SW 1271 (cell line): ENCODE measurements around the gene SRL.

ENCODE experiments used
- DNase-seq, 2 experiments: peaks; one replicate each; lab custom pipeline; 2025; lab: John Stamatoyannopoulos, UW

SRL gene

DNA sequence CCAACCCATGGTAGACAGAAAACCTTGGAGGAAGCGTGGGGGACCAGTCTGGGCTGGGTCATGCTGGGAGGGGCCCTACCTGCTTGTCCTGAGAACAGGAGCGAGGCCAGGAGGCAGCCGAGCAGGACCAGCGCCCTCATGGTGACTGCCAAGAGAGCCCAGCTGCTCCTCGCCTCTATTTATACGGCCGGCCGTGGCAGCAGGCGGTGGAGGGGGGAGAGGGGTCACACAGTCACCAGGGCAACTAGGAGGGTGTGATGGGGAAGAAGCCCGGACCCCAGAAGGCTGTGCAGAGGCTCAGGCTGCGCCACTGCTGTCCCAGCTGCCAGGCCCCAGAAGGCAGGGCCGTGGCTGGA, at the start of gene SRL:
TSS of gene SRL (minus strand) at position 153 of the 356 bp plus-strand sequence. CDS start at position 140, 13 bp downstream.
- no peak for DNase-seq

DNA sequence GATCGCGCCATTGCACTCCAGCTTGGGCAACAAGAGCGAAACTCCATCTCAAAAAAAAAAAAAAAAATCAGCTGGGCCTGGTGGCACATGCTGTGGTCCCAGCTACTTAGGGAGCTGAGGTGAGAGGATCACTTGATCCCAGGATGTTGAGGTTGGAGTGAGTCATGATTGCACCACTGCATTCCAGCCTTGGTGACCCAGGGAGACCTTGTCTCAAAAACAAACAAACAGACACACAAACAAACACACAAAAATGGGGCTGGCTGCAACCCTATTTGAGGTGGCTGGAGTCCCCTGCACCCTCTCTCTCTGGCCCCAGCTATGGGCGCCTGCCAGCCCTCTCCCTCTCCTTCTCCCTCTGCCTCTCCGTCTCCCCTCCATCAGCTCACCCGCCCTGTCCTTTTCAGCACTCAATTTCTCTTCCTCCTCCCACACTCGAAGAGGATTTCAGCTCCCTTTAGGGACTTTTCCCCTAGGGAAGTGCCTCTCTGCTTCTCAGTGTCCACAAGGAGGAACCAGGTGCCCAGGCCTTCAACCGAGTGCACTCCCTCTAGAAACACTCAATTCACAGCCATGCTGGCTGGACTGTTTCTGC, 48.5 kb upstream of the SRL start:
- peak; percentile 71 to 81 for DNase-seq

DNA sequence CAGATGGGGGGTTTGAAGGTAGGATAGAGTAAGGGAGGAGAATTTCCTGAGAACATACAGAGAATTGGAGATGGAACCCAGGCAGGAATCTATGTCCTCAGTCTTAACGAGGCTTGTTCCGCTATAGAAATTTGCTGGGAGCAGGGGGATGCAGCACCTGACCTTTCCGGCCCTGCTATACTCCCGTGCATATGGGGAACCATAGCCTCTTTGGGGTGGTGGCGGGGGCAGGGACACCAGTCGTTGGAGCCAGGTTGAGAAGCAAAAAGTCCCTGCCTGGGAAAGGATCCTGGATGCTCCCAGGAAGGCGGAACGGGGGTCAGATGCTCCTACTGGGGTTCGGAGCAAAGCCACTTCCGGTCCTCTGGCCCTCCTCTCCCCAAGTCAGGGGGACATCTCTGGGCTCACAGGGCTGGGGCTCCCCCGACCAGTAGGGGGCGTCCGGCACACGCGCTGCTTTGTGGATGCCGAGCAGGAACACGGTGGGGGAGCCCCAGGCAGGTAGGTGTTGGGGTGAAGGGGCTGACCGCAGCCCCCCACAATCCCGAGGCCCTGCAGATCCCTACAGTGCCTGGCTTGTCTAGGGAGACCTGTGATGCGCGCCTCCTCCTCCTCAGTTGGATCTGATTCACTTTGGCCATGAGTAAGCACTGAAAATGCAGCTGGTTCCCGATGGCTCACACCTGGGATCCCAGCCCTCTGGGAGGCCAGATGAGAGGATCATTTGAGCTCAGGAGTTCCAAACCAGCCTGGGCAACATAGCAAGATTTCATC, 46.5 kb upstream of the SRL start:
- DNase-seq = peak in 1 of 2 experiments; percentile 31

DNA sequence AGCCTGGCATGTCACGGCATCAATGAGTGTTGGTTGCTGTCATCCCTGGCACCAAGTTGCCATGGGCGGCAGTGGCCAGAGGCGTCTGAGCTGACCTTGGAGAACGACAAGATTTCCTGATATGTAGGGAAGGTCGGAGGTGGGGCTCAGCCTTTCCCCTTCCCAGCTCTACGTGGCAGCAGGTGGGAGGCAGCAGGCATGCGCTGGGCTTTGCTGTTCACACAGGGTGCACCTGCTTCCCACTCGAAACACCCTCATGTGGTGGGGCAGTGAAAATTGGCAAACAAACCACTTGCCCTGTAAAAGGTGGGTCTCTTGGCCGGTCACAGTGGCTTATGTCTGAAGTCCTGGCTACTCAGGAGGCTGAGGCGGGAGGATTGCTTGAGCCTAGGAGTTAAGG, 43.3 kb upstream of the SRL start:
- DNase-seq = no peak

DNA sequence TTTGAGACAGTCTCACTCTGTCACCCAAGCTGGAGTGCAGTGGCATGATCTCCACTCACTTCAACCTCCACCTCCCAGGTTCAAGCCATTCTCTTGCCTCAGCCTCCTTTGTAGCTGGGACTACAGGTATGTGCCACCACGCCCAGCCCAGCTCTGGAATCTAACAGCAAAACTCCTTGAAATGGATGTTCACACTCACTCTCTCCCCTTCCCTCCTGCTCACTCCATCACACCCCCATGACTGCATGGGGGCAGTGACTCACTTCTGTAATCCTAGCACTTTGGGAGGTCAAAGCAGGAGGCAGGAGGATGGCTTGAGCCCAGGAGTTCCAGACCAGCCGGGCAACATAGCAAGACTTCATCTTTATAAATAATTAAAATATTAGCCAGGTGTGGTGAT, 42.1 kb upstream of the SRL start:
- DNase-seq = no peak

DNA sequence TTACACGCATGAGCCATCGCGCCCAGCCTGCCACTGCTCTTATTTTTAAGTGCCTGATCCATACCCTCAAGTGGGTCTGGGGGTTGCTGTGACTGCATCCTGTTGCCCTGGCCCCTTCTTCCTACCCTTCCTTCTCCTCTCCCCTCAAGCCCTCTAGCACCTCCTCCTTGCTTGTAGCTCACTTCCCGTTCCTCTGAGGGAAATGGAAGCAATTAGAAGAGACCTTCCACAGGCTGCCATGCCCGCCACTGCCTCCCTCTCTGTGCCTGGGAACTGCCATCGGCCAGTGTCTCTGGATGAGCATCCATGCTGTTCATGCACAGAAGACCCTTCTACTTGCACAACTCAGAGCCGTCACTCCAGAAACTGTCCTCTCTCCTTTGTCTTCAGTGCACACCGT, 41.6 kb upstream of the SRL start:
- no peak for DNase-seq

DNA sequence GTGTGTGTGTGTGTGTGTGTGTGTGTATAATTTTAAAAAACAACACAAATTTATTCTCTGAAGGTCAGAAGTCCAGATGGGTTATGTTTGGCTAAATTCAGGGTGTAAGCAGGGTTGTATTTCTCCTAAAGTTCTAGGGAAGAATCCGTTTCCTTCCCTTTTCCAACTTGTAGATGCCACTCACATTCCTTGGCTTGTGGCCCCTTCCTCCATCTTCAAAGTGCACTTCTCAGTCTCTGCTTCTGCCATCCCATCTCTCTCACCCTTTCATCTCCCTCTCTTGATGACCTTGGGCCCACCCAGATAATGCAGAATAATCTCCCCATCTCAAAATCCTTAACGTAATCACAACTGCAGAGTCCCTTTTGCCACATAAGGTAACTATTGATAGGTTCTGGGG, 38.7 kb upstream of the SRL start:
- no peak for DNase-seq

DNA sequence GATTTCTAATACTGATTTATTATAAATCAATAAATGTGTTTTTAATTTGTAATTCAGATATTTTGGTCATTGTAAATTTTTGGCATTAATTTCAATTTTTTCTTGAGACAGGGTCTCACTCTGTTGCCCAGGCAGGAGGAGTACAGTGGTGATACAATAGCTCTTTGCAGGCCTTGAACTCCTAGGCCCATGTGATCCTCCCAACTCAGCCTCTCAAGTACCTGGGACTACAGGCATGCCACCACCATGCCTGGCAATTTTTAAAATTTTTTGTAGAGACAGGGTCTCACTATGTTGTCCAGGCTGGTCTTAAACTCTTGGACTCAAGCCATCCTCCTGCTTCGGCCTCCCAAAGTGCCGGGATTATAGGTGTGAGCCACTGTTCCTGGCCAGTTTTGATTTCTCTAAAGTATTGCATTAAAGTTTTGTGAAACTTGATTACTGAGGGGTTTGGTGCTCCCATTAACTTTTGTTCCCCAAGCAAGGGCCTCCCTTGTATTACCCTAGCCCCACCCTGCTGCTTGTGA, 36.2 kb upstream of the SRL start:
- DNase-seq = no peak

DNA sequence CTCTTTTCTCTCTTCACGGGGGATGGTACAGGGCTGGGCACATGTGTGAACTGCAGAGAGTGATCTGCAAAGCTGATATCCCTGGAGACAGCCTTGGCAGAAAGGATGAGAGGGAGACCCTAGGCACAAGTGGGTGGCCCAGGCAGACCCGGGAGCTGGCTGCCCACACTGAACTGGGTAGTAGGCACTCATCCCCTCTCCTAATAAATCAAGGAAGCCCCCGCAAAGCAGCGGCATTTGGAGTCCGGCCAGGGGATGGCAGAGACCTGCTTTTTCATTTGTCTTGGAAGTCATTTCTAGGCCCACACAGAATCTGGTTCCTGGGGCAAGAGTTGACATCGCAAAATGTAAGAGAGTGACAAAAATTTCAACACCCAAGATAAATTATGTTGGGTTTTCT, 34.0 kb upstream of the SRL start:
- DNase-seq = no peak

DNA sequence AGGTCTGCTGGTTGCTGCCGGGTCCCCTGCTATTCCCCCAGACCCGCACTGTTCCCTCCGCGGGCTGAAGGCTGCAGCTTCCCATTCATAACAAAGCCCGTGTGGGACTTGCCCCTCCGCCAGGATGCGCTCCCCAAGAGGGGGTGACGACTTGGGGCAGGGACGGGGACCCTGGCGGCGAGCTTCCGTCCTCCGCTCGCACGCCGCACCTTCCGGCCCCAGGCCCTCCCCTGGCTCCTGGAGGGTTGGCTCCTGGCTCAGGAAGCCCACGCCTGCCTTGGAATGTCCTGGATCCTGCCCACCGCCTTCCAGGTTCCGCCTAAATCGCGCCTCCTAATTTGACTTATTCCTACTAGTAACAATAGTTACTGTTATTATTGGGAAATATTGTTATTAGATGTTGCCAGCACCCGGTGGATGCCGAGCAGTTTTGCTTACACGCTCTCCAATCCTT, 32.0 kb upstream of the SRL start:
- DNase-seq = peak in 1 of 2 experiments; percentile 48

DNA sequence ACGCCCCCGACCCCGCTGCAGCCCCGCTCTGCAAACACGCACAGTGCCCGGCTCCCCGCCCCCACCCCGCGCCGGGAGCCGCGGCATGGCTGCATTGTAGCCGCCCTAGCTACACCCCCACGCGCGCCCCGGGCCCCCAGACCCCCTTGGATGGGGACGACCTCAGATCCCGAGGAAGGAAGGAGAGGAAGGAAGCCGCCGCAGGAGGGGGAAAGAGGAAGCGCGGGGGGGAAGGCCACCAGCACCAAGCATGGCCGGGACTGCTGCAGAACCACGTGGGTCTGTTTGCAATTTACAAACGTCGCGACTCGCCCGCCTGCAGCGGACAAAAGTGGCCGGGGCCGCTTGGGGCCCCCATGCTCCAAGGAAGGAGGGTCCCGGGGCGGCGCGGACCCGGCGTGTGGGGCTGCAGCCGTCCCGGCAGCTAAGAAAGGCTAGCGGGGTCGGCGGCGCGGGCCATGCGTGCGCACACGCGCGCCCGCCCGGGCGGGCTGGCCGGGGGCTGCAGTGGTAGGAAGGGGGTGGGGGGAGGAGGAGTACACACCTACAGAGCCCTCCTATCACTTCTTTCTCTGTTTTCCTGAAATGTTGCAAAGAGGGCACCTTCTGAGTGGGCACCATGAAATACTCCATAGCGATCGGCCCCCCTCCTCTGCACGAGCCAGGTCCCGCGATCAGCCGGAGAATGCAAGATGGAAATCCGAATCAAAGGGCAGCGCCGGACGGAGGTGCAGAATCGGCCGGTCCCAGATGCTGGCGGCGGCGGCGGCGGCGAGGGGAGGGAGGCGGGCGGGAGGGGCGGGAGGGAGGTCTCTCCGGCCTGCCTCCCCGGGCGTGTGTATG, 30.5 kb upstream of the SRL start:
- no peak for DNase-seq

DNA sequence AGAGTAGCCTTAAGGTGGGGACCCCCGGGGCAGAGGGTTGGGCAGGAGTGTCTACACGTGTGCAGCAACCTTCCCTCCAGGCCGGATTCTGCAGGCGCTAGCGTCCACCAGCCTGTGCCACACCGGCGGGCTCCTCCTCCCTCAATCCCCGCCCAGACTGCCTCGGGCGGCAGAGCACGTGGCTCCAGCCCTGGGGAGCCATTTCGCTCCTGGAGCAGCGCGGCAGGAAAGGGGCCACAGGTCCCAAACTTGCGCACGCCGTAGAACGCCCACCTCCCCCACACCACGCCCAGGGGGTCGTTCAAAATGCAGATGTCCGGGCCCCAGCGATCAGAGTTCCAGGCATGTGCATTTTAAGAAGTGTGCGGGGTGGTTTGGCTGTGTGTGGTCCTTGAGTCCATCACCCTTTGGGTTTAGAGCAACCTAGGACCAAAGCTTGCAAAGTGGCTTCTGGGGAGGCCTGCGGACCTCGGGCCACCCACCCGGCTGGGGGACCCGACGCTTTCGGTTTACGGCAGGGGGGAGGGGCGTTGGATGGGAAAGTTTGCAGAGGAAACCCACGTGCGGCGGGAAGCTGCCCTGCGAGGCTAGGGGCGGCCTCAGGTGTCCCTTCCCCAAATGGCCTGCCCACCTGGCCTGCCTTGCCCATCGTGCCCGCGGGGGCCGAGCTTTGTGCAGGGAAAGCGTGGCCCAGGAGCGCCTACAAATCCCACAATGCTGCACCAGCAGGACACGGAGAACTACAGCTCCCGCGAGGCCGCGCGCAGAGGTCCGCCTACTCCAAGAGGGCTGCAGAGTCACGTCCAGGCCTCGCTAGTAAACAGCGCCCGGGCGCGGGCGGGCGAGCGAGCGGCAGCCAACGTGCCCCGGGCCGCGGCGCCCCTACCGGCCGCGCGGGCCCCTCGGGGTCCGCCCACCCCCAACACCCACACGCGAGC, 29.6 kb upstream of the SRL start:
- DNase-seq = peak; percentile 66 to 83

DNA sequence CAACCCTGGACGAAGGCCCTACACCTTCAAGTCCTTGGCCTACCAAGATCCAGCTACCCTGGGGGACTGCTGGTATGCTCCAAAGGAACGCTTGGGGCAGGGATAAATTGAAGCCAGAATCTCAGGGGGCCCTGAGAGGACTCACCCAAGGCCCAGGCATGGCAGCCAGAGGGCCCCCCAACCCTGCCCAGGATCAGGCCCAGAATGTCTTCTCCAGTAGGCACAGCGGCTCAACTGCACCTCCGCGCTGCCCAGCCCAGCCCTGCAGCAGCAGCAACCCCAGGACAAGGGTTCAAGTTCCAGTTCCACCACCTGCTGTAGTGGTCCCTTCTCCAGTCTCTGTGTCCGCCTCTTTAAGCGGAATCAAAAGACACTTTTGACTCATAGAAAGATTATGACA, 28.7 kb upstream of the SRL start:
- no peak for DNase-seq

DNA sequence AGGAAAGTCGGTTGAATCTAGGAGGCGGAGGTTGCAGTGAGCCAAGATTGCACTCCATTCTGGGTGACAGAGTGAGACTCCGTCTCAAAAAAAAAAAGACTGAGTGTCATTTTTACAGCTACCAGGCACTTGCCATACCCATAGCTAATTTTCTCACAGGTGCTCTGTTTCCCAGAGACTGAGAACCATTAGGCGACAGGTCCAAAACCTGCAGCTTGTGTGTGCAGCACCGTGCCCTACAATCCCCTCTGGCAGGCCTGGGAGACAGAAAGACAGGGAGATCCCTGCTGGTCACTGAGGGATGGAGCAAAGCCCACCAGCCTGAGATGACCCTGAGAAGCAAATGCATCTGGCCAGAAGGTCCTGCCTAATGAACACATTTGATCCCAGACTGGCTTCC, 28.2 kb upstream of the SRL start:
- no peak for DNase-seq

DNA sequence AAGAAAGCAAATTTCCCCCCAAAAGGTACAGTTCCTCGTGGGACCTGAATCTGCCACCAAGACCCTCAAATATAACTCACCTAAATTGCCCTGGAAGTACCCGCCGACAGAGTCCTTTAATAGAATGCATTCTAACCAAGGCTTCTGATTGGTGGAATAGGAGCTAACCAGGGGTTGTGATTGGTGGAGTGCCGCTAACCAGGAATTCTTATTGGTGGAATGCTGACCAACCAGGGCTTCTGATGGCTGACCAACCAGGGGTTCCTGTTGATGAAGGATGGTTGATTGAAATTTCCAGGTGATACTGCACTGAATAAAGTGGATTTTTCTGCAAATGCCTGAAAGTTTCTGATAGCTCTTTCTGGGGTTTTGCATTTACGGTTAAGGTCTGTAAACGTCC, 24.5 kb upstream of the SRL start:
- peak in 1 of 2 experiments; percentile 13 for DNase-seq

DNA sequence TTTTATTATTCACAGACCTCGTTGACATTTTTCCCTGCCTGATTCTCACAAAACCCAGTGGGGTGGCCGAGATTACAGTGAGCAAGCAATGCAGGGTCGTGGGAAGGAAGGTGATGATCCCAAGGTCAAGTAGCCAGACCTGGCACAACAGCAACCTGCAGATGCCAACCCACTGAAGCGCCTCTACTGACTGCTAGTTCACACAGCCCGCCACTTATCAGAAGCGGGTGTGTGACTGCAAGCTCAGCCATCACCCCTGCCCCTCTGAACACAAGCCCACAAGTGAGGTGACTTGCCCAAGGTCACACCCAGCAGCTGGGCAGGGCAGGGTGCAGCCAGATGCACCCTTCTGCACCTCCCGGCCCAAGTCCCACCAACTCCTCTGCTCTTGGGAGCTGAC, 23.8 kb upstream of the SRL start:
- DNase-seq = no peak

DNA sequence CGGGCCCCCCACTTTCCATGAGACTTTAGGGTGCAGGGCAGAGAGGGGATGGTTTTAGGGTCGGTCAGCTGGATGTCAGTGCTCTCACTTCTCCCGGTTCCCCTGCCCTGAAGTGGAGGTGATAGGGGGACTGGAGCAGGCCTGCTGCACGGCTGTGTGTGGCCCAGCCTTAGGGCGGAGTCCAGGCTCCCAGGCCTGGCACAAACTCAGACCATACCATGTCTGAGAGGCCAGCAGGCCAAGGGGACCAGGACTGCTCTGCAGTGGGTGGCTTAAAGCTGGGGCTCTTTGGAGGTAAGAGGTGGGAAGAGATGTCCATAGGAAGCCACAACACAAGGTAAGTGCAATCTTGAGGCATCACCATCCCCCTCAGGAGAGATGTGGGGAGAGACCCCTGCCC, 22.7 kb upstream of the SRL start:
- DNase-seq = no peak

DNA sequence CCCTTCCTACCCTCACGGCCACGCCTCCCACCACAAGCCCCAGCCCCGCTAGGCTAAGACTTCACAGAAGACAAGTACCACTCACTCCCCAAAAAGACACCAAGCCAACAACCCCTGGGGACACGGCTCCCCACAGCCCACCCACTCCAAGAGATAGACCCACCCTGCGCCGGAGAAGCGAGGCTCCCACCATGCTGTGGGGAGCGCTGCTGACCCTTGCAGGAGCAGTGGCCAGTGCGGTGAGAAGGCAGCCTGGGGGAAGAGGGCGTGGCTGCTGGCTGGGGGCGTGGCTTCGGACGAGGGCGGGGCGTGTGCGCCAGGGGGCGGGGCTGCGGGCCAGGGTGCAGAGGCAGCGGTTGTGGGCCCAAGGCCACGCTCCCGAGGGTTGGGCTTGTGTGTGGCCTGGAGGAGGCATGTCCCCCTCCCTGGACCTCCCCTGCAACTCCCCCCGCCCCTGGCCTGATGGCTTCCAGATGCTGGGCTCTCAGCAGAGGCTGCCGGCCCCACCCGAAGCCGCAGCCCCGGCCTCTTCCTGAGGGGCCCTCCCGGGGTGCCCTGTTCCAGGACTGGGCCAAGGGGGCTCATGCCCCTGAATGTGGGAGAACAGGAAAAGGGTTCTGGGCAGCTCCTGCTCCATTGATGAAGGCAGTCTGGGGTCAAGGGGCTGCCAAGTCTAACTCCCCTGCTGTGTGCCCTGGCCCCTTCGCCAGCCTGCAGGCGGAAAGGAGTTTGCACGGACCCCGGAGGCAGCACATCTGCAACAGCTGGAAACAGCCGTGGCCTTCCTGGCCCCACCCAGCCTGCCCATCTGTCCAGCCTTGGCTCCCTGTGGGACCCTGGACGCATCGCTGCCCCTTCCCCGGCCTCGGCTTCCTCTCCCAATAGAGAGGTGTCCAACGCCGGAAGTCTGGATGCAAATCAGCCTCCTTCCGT, 21.9 kb upstream of the SRL start:
- no peak for DNase-seq

DNA sequence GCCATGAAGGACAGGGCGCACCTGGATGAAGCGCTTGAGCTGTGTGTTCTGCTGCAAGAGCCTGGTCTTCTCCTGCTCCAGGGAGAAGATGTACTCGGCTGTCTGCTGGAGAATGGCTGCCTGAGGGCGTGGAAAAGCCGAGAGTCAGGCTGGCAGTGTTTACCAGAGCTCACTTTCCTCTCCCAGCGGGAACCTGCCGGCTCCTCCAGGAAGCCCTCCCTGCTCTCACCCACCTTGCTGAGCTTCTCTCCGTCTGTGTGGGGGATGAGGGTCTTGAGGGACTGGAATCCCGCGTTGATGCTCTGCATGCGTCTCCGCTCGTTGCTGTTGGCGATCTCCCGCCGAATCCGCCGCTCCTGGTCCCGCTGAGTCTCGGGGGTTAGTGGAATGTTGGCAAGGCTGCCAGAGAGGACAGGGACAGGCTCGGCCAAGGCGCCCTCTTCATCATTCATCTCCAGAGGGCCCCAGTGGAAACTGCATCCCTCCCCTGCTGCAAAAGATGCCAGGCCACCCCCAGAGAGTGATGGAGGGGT, 20.5 kb upstream of the SRL start:
- no peak for DNase-seq

DNA sequence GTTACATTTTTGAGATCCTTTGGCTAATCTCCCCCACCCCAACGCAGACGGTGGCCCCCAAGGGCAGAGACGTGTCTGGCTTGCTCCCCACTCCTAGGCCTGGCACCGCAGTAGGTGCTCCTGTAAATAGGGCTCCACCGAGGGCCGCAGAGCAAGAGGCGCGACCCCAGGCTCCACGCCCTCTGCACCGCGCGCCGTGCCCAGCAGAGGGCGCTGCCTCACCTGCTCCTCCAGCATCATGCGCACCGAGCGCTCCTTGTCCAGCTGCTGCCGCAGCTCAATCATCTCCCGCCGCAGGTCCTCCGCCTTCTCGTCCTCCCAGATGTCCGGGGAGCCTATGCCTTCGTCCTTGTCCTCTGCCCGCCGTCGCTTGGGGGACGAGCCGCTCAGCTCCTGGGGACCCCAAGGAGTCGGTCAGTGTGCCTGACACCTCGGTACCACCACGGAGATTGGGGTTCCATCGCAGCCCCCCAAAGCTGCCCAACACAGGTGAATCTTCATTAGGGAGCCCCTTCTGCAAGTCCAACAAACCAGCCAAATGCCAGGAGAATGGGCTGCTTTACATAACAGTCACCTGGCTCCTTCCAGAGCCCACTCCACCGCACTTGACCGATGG, 19.8 kb upstream of the SRL start:
- DNase-seq = no peak
